ENCODE results near the gene ELL2. TPM values are rescaled to one million over a fixed set of nuclear protein-coding genes. Genes with fewer than 3 reads are reported as not detected.

The ELL2 gene
- total and polyA plus RNA-seq, 2 donors (not counting 1 experiment from before 2014, with no cell fraction given) = 7.2 to 27.0 TPM

DNA sequence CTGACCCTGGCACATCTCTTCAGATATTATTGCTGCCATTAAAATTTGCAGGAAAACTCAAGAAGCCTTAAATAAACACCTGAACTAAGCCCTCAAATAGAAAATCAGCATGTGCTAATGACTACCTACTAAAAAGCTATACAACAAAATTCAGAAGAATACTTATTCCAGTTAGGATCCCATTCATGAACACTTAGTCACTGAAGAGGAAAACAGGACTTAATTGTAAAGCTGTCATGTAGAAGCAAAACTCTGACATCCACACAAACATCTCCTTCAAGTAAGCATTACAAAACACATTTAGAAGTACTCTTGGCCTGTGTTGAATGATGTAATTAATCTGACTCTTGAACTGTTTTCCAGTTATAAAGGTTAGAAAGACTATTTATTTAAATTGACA is 19.9 kb downstream of the ELL2 start:
- TF ChIP-seq, protein P1, sequence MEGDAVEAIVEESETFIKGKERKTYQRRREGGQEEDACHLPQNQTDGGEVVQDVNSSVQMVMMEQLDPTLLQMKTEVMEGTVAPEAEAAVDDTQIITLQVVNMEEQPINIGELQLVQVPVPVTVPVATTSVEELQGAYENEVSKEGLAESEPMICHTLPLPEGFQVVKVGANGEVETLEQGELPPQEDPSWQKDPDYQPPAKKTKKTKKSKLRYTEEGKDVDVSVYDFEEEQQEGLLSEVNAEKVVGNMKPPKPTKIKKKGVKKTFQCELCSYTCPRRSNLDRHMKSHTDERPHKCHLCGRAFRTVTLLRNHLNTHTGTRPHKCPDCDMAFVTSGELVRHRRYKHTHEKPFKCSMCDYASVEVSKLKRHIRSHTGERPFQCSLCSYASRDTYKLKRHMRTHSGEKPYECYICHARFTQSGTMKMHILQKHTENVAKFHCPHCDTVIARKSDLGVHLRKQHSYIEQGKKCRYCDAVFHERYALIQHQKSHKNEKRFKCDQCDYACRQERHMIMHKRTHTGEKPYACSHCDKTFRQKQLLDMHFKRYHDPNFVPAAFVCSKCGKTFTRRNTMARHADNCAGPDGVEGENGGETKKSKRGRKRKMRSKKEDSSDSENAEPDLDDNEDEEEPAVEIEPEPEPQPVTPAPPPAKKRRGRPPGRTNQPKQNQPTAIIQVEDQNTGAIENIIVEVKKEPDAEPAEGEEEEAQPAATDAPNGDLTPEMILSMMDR (IDR thresholded peaks at IDR 0.05) = no peak
- no peak for TF ChIP-seq EZH2 (IDR thresholded peaks at IDR 0.05; ENCODE audit: borderline replicate concordance, insufficient read depth, low read depth, low read length, poor library complexity, severe bottlenecking)
- H3K27ac Mint-ChIP-seq = no peak overlapping the region
- H3K4me1 Mint-ChIP-seq = peaks cover 10% of the 10 kb centered on the region
- H3K4me2 ChIP-seq (replicated peaks; ENCODE audit: low read depth, low read length, poor library complexity, severe bottlenecking) = no peak overlapping the region
- no peak overlapping the region for H3K4me3 ChIP-seq (ENCODE audit: control extremely low read depth in 1 of 5, extremely low read depth in 1 of 5, insufficient read depth in 1 of 5, low read depth in 2 of 5, low read length in 4 of 5)
- H4K20me1 ChIP-seq (ENCODE audit: control insufficient read depth, insufficient read depth, low read length, poor library complexity, severe bottlenecking) = peaks cover 24% of the 10 kb centered on the region
- intact Hi-C loops (cut with micrococcal nuclease) = no loop called here
- no peak overlapping the region for H3K27ac ChIP-seq (ENCODE audit: low read length in 2 of 2)
- no peaks in the 10 kb centered on the region for H3K4me1 ChIP-seq (ENCODE audit: control insufficient read depth in 2 of 2, insufficient read depth in 2 of 2, low read length in 2 of 2)
- CTCF ChIA-PET = interaction anchor here (0.8 to 1.1 kb wide), 2 partner anchors 14 to 122 kb away, joined by 3 read pairs; no protein-coding TSS in a partner anchor
- H2AFZ ChIP-seq (ENCODE audit: insufficient read depth, low read depth, low read length, poor library complexity, severe bottlenecking) = no peak overlapping the region
- no peaks in the 10 kb centered on the region for H3K27me3 ChIP-seq (replicated peaks in 1 of 4; ENCODE audit: control extremely low read depth in 1 of 4, control insufficient read depth in 3 of 4, insufficient read depth in 4 of 4, low read length in 3 of 4)
- peaks cover 19% of the 10 kb centered on the region for H3K79me2 ChIP-seq (ENCODE audit: control insufficient read depth, insufficient read depth, low read length)
- no peak overlapping the region for H3K9ac ChIP-seq (ENCODE audit: low read length)
- no peak overlapping the region for H3K4me3 Mint-ChIP-seq
- POLR2A ChIA-PET = no interaction called here
- H3K9me3 Mint-ChIP-seq (ENCODE audit: insufficient read depth) = no peaks in the 10 kb centered on the region
- peaks cover 0 to 3% of the 10 kb centered on the region in 2 experiments for H3K36me3 ChIP-seq (replicated peaks in 1 of 2; ENCODE audit: control extremely low read depth in 1 of 2, control insufficient read depth in 1 of 2, extremely low read depth in 1 of 2, insufficient read depth in 2 of 2, low read length in 1 of 2)
- no peak for ATAC-seq (ENCODE audit: low read depth)
- H3K9me3 ChIP-seq (ENCODE audit: control extremely low read depth in 1 of 3, control insufficient read depth in 2 of 3, insufficient read depth in 1 of 3, low read length in 2 of 3) = no peaks in the 10 kb centered on the region
- DNase-seq = no peak
- H3K27me3 Mint-ChIP-seq = no peaks in the 10 kb centered on the region

DNA sequence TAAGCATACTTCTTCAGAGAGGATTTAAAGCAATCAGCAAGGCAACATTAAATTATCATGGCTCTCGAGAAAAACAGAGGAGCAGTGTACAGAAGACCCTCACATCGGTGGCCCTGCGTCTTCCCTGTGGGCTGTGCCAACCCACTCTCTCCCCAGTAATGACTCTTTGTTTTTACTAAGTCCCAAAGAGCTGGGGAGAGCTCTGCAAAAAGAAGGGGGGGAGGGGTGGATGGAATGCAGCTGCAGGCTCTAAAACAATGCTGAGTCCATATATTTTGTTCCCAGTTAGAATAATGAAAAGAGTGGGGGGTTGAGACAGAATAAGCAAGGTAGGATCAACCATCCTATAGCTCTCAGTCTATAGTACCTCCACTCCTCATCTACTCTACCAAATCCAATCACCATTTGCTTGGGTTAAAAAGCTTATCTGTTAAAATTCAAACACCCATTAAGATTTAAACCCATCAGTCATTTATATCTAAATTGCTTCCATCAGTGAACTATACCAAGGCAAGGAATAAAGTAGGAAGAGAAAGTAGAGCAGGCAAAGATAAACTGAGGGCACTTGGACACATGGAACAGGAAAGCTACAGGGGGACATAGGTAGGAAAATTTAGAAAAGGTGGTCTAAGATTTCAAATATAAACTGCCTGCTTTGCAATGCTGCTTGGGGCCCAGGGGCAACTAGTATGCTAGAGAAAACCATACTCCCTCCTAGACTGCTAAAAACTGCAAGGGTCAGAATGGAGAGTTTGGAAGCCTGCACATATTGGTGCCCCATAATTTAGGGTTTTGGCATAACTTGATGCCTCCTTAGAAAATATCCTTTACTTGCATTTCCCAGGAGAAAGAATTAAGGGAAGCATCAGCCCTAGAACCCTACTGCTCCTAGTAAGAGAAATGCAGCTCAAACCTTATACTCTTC is 20.6 kb downstream of the ELL2 start:
- Histone ChIP-seq H3K27me3 (replicated peaks in 1 of 4; ENCODE audit: control extremely low read depth in 1 of 4, control insufficient read depth in 3 of 4, insufficient read depth in 4 of 4, low read length in 3 of 4) (no peaks in the 10 kb centered on the region), H3K79me2 (ENCODE audit: control insufficient read depth, insufficient read depth, low read length) (peaks cover 12% of the 10 kb centered on the region), H3K4me1 (ENCODE audit: control insufficient read depth in 2 of 2, insufficient read depth in 2 of 2, low read length in 2 of 2) (no peaks in the 10 kb centered on the region), H3K9ac (ENCODE audit: low read length) (no peak overlapping the region), H3K9me3 (ENCODE audit: control extremely low read depth in 1 of 3, control insufficient read depth in 2 of 3, insufficient read depth in 1 of 3, low read length in 2 of 3) (no peaks in the 10 kb centered on the region), H3K4me3 (ENCODE audit: control extremely low read depth in 1 of 5, extremely low read depth in 1 of 5, insufficient read depth in 1 of 5, low read depth in 2 of 5, low read length in 4 of 5) (no peak overlapping the region), H3K4me2 (replicated peaks; ENCODE audit: low read depth, low read length, poor library complexity, severe bottlenecking) (no peak overlapping the region), H2AFZ (ENCODE audit: insufficient read depth, low read depth, low read length, poor library complexity, severe bottlenecking) (no peak overlapping the region), H3K36me3 (replicated peaks in 1 of 2; ENCODE audit: control extremely low read depth in 1 of 2, control insufficient read depth in 1 of 2, extremely low read depth in 1 of 2, insufficient read depth in 2 of 2, low read length in 1 of 2) (peaks cover 0 to 3% of the 10 kb centered on the region in 2 experiments), H3K27ac (ENCODE audit: low read length in 2 of 2) (no peak overlapping the region), H4K20me1 (ENCODE audit: control insufficient read depth, insufficient read depth, low read length, poor library complexity, severe bottlenecking) (peaks cover 17% of the 10 kb centered on the region)
- Mint-ChIP-seq H3K4me1 (peaks cover 6% of the 10 kb centered on the region), H3K4me3 (no peak overlapping the region), H3K27ac (no peak overlapping the region), H3K9me3 (ENCODE audit: insufficient read depth) (no peaks in the 10 kb centered on the region), H3K27me3 (no peaks in the 10 kb centered on the region)
- WGBS (ENCODE audit: insufficient coverage) = 89% methylated on average over 2 of the region's 3 CpGs
- TF ChIP-seq, protein P1 (IDR thresholded peaks at IDR 0.05) = no peak
- no peak for TF ChIP-seq EZH2 (IDR thresholded peaks at IDR 0.05; ENCODE audit: borderline replicate concordance, insufficient read depth, low read depth, low read length, poor library complexity, severe bottlenecking)
- CTCF ChIA-PET = no interaction called here
- ATAC-seq (ENCODE audit: low read depth) (no peak), DNase-seq (no peak)
- intact Hi-C loops (cut with micrococcal nuclease) = no loop called here
- POLR2A ChIA-PET = no interaction called here
